Thymus (tissue), 14 donors: Measurements from ENCODE around the gene MRPS23. TPM values are rescaled to one million over a fixed set of nuclear protein-coding genes. Genes with fewer than 3 reads are reported as not detected.

Experiments used
- DNase-seq, 9 donors: peaks; one replicate each; pipeline ENCODE4 v3.0.0-alpha.2; 2013; ENCODE audit warnings: low spot score in 9 of 9, low read depth in 6 of 9, missing footprints in 1 of 9
- H3K27ac ChIP-seq, 2 donors: one replicate each; pipeline ENCODE4 v1.5.1; 2013; ENCODE audit warnings: control low read depth in 1 of 2, low read depth in 1 of 2, low read length in 1 of 2, mild to moderate bottlenecking in 1 of 2, moderate library complexity in 1 of 2
- H3K27me3 ChIP-seq, 2 donors: one replicate each; pipeline ENCODE4 v1.5.1; 2013; ENCODE audit warnings: low read length in 1 of 2; ENCODE audit not compliant: control insufficient read depth in 2 of 2, insufficient read depth in 1 of 2
- H3K36me3 ChIP-seq, 2 donors: one replicate each; pipeline ENCODE4 v1.5.1; 2013; ENCODE audit warnings: low read length in 1 of 2, mild to moderate bottlenecking in 1 of 2, moderate library complexity in 1 of 2; ENCODE audit not compliant: control insufficient read depth in 2 of 2, insufficient read depth in 2 of 2
- H3K4me1 ChIP-seq, 2 donors: one replicate each; pipeline ENCODE4 v1.5.1; 2013; ENCODE audit warnings: low read length in 2 of 2; ENCODE audit not compliant: control insufficient read depth in 2 of 2, insufficient read depth in 2 of 2
- H3K4me3 ChIP-seq, 2 donors: one replicate each; pipeline ENCODE4 v1.5.1; 2013; ENCODE audit warnings: low read length in 2 of 2, control low read depth in 1 of 2, mild to moderate bottlenecking in 1 of 2
- H3K9me3 ChIP-seq, 2 donors: one replicate each; pipeline ENCODE4 v1.5.1; 2013; ENCODE audit warnings: low read length in 1 of 2, mild to moderate bottlenecking in 1 of 2; ENCODE audit not compliant: control insufficient read depth in 2 of 2, insufficient read depth in 1 of 2
- WGBS: extraction: QIAGEN DNeasy Blood & Tissue Kit; methylation state at CpG from one replicate; pipeline ENCODE4 v1.1.7; 2013; 5-methylcytosine and 5-hydroxymethylcytosine counted together
- long read RNA-seq, 10 donors: transcript quantifications; one replicate each; lab custom pipeline, GENCODE V29; 2026
- polyA plus RNA-seq: library from polyadenylated mRNA; stranded (reverse); fragments of 200-250 nt; gene quantifications from one replicate; pipeline ENCODE4 v1.2.3, GENCODE V29; 2013
- total RNA-seq: library from RNA; stranded (reverse); fragments of 120-200 nt; gene quantifications from one replicate; pipeline ENCODE4 v1.2.4, GENCODE V29; 2013
- donor health status: healthy.

Gene MRPS23
- total RNA-seq (50.8 TPM), polyA plus RNA-seq (22.7 TPM)
- long read RNA-seq, donor 1, full-length matches to known transcripts = 3 of 3 reads
- long read RNA-seq, donor 1, partial matches to known transcripts = 0 of 3 reads
- long read RNA-seq, donor 1, other reads (novel, unspliced or antisense) = 0 of 3 reads
- long read RNA-seq, donor 2 = 0 reads
- long read RNA-seq, donor 3, full-length matches to known transcripts = 63 of 70 reads
- long read RNA-seq, donor 3, partial matches to known transcripts = 7 of 70 reads
- long read RNA-seq, donor 3, other reads (novel, unspliced or antisense) = 0 of 70 reads
- long read RNA-seq, donor 4, full-length matches to known transcripts = 8 of 8 reads
- long read RNA-seq, donor 4, partial matches to known transcripts = 0 of 8 reads
- long read RNA-seq, donor 4, other reads (novel, unspliced or antisense) = 0 of 8 reads
- long read RNA-seq, donor 5, full-length matches to known transcripts = 45 of 45 reads
- long read RNA-seq, donor 5, partial matches to known transcripts = 0 of 45 reads
- long read RNA-seq, donor 5, other reads (novel, unspliced or antisense) = 0 of 45 reads
- long read RNA-seq, donor 6, full-length matches to known transcripts = 20 of 20 reads
- long read RNA-seq, donor 6, partial matches to known transcripts = 0 of 20 reads
- long read RNA-seq, donor 6, other reads (novel, unspliced or antisense) = 0 of 20 reads
- long read RNA-seq, donor 7, full-length matches to known transcripts = 34 of 34 reads
- long read RNA-seq, donor 7, partial matches to known transcripts = 0 of 34 reads
- long read RNA-seq, donor 7, other reads (novel, unspliced or antisense) = 0 of 34 reads
- long read RNA-seq, donor 8, full-length matches to known transcripts = 9 of 9 reads
- long read RNA-seq, donor 8, partial matches to known transcripts = 0 of 9 reads
- long read RNA-seq, donor 8, other reads (novel, unspliced or antisense) = 0 of 9 reads
- long read RNA-seq, donor 9, full-length matches to known transcripts = 16 of 16 reads
- long read RNA-seq, donor 9, partial matches to known transcripts = 0 of 16 reads
- long read RNA-seq, donor 9, other reads (novel, unspliced or antisense) = 0 of 16 reads
- long read RNA-seq, donor 10, full-length matches to known transcripts = 18 of 18 reads
- long read RNA-seq, donor 10, partial matches to known transcripts = 0 of 18 reads
- long read RNA-seq, donor 10, other reads (novel, unspliced or antisense) = 0 of 18 reads

- H3K4me1 ChIP-seq = peaks cover 11 to 27% of the 10 kb centered on the region in 2 donors
- WGBS = under 1% methylated on average over 57 of the region's 57 CpGs
Measured at GRCh38 chr17:57849874-57850754, at the start of gene MRPS23. MRPS23 (minus strand) TSS chr17:57850044; CDS start chr17:57850010, 34 bp downstream.

GRCh38 chr17:57899391-57899790, 49.5 kb upstream of the MRPS23 start:
- no peaks in the 10 kb centered on the region for H3K9me3 ChIP-seq
- H3K4me1 ChIP-seq = peaks cover 0 to 56% of the 10 kb centered on the region in 2 donors
- H3K36me3 ChIP-seq = no peaks in the 10 kb centered on the region
- WGBS = 91% methylated on average over 8 of the region's 8 CpGs
- no peak overlapping the region for H3K4me3 ChIP-seq
- no peak for DNase-seq
- H3K27ac ChIP-seq = peak overlapping the region in 1 of 2 donors; percentile 56
- H3K27me3 ChIP-seq = no peaks in the 10 kb centered on the region

More at GRCh38 chr17:57849874-57850754, at the start of gene MRPS23:
- H3K27ac ChIP-seq = peak within 1 kb of the TSS; percentile 78 to 92
- peaks cover 0 to 9% of the 10 kb centered on the region in 2 donors for H3K36me3 ChIP-seq
- H3K27me3 ChIP-seq = no peaks in the 10 kb centered on the region
- peak within 1 kb of the TSS; percentile 84 to 86 for H3K4me3 ChIP-seq
- peak; percentile 86 to 97 (median 93) for DNase-seq
- H3K9me3 ChIP-seq = peaks cover 0 to 4% of the 10 kb centered on the region in 2 donors

- Histone ChIP-seq H3K27ac (peak overlapping the region; percentile 36 to 56), H3K27me3 (no peaks in the 10 kb centered on the region), H3K9me3 (no peaks in the 10 kb centered on the region), H3K4me3 (no peak overlapping the region), H3K4me1 (peaks cover 0 to 53% of the 10 kb centered on the region in 2 donors), H3K36me3 (no peaks in the 10 kb centered on the region)
- WGBS = 89% methylated on average over 9 of the region's 9 CpGs
- DNase-seq = no peak
Measured at GRCh38 chr17:57898487-57899311, 48.9 kb upstream of the MRPS23 start.

- Histone ChIP-seq H3K27me3 (no peaks in the 10 kb centered on the region), H3K27ac (peak overlapping the region; percentile 60 to 62)
Measured at GRCh38 chr17:57895382-57896060, 45.7 kb upstream of the MRPS23 start.

GRCh38 chr17:57894848-57895247, 45.0 kb upstream of the MRPS23 start:
- Histone ChIP-seq H3K4me3 (no peak overlapping the region), H3K4me1 (peaks cover 0 to 48% of the 10 kb centered on the region in 2 donors), H3K27me3 (no peaks in the 10 kb centered on the region), H3K36me3 (no peaks in the 10 kb centered on the region), H3K9me3 (no peaks in the 10 kb centered on the region), H3K27ac (peak overlapping the region in 1 of 2 donors; percentile 42)
- WGBS = 94% methylated on average over 1 of the region's 1 CpG
- no peak for DNase-seq

More at GRCh38 chr17:57895382-57896060, 45.7 kb upstream of the MRPS23 start:
- Histone ChIP-seq H3K9me3 (no peaks in the 10 kb centered on the region), H3K4me3 (no peak overlapping the region), H3K36me3 (no peaks in the 10 kb centered on the region), H3K4me1 (peaks cover 0 to 49% of the 10 kb centered on the region in 2 donors)
- no peak for DNase-seq
- WGBS = 92% methylated on average over 8 of the region's 8 CpGs

GRCh38 chr17:57892820-57893595, 43.2 kb upstream of the MRPS23 start:
- Histone ChIP-seq H3K4me1 (peaks cover 0 to 34% of the 10 kb centered on the region in 2 donors), H3K36me3 (no peaks in the 10 kb centered on the region), H3K9me3 (no peaks in the 10 kb centered on the region), H3K4me3 (no peak overlapping the region), H3K27ac (peak overlapping the region; percentile 75 to 80), H3K27me3 (no peaks in the 10 kb centered on the region)
- 42% methylated on average over 16 of the region's 16 CpGs for WGBS
- peak in 3 of 9 donors; percentile 42 to 73 (median 46) for DNase-seq
